Activated T-cell treated with anti-CD3 and anti-CD28 coated beads, Interleukin-2, amount 50 U/mL, for 72 hours (primary cell): ENCODE measurements around the gene TMEM259. TPM values are rescaled to one million over a fixed set of nuclear protein-coding genes. Genes with fewer than 3 reads are reported as not detected.
"Not testable (repeated sequence)": the region's sequence is repeated elsewhere in the genome, so short reads cannot be mapped to it uniquely, and the experiment has no call there.

Source experiments
- ATAC-seq, 2 donors: fragments of 150-1000 bp; cut with Tn5 transposase; replicated peaks in 1 of 2; 2 replicates each; pipeline ENCODE4 v1.10.0; 2021; ENCODE audit warnings: moderate library complexity in 2 of 2, mild to moderate bottlenecking in 1 of 2
- DNase-seq, 2 donors: peaks; one replicate each; pipeline ENCODE4 v3.0.0; 2021 to 2022; ENCODE audit warnings: mixed read lengths in 1 of 2
- H3K27ac Mint-ChIP-seq: one replicate; pipeline ENCODE4 v1.8.0; 2022; ENCODE audit warnings: mild to moderate bottlenecking, moderate library complexity, mixed read lengths
- H3K27me3 Mint-ChIP-seq: one replicate; pipeline ENCODE4 v1.8.0; 2022; ENCODE audit warnings: low read depth, mixed read lengths
- H3K36me3 Mint-ChIP-seq, 2 donors: one replicate each; pipeline ENCODE4 v1.8.0; 2022; ENCODE audit warnings: mixed read lengths in 2 of 2, mild to moderate bottlenecking in 1 of 2; ENCODE audit not compliant: insufficient read depth in 2 of 2
- H3K4me1 Mint-ChIP-seq: one replicate; pipeline ENCODE4 v1.8.0; 2022; ENCODE audit warnings: low read depth, mixed read lengths
- H3K4me3 Mint-ChIP-seq, 2 donors: one replicate each; pipeline ENCODE4 v1.8.0; 2022; ENCODE audit warnings: mild to moderate bottlenecking in 2 of 2, mixed read lengths in 2 of 2, moderate library complexity in 2 of 2
- H3K9me3 Mint-ChIP-seq, 2 donors: one replicate each; pipeline ENCODE4 v1.8.0; 2022; ENCODE audit warnings: mixed read lengths in 2 of 2
- total RNA-seq, 2 donors: library from RNA; stranded (reverse); gene quantifications; one replicate each; pipeline ENCODE4 v1.2.3, GENCODE V29; 2022

Gene TMEM259
- total RNA-seq, 2 donors from 2014 or later, result 125 to 127 TPM

- H3K9me3 Mint-ChIP-seq, H3K27ac Mint-ChIP-seq, H3K27me3 Mint-ChIP-seq, ATAC-seq, H3K36me3 Mint-ChIP-seq: not testable (repeated sequence)
- peak in 1 of 2 donors; percentile 38 for DNase-seq
- Mint-ChIP-seq H3K4me1 (peaks cover 36% of the 10 kb centered on the region), H3K4me3 (peak overlapping the region in 1 of 2 donors; percentile 1)
Observed at GRCh38 chr19:1025080-1025479, 4.2 kb upstream of the TMEM259 start.

GRCh38 chr19:1023883-1024188 is 2.9 kb upstream of the TMEM259 start:
- not testable (repeated sequence) for H3K27me3 Mint-ChIP-seq, ATAC-seq, H3K36me3 Mint-ChIP-seq, H3K27ac Mint-ChIP-seq, H3K9me3 Mint-ChIP-seq, H3K4me3 Mint-ChIP-seq, DNase-seq
- peaks cover 34% of the 10 kb centered on the region for H3K4me1 Mint-ChIP-seq

GRCh38 chr19:1019980-1020867 is 699 bp downstream of the TMEM259 start:
- ATAC-seq (no peak), DNase-seq (no peak)
- H3K4me3 Mint-ChIP-seq, result peak overlapping the region; percentile 93 to 95
- peak overlapping the region; percentile 91 for H3K27ac Mint-ChIP-seq
- H3K9me3 Mint-ChIP-seq, result no peaks in the 10 kb centered on the region
- no peaks in the 10 kb centered on the region for H3K27me3 Mint-ChIP-seq
- H3K36me3 Mint-ChIP-seq, result peaks cover 0 to 10% of the 10 kb centered on the region in 2 donors
- H3K4me1 Mint-ChIP-seq, result peaks cover 45% of the 10 kb centered on the region

GRCh38 chr19:1019616-1019961 is 1.3 kb downstream of the TMEM259 start:
- Mint-ChIP-seq H3K27ac (no peak overlapping the region), H3K9me3 (no peaks in the 10 kb centered on the region), H3K4me3 (peak overlapping the region; percentile 93 to 95), H3K4me1 (peaks cover 42% of the 10 kb centered on the region), H3K27me3 (no peaks in the 10 kb centered on the region), H3K36me3 (peaks cover 0 to 10% of the 10 kb centered on the region in 2 donors)
- ATAC-seq (no peak), DNase-seq (no peak)

- Mint-ChIP-seq H3K4me1 (peaks cover 42% of the 10 kb centered on the region), H3K27me3 (no peaks in the 10 kb centered on the region), H3K4me3 (peak overlapping the region; percentile 93 to 95), H3K27ac (no peak overlapping the region), H3K36me3 (peaks cover 0 to 10% of the 10 kb centered on the region in 2 donors), H3K9me3 (no peaks in the 10 kb centered on the region)
- ATAC-seq (no peak), DNase-seq (no peak)
Observed at GRCh38 chr19:1018932-1019615, 1.8 kb downstream of the TMEM259 start.

GRCh38 chr19:1018393-1018792 is 2.5 kb downstream of the TMEM259 start:
- H3K9me3 Mint-ChIP-seq, result no peaks in the 10 kb centered on the region
- DNase-seq (no peak), ATAC-seq (no peak)
- H3K27ac Mint-ChIP-seq, result no peak overlapping the region
- peaks cover 42% of the 10 kb centered on the region for H3K4me1 Mint-ChIP-seq
- H3K4me3 Mint-ChIP-seq, result peak overlapping the region; percentile 93 to 95
- H3K27me3 Mint-ChIP-seq, result no peaks in the 10 kb centered on the region
- peaks cover 0 to 10% of the 10 kb centered on the region in 2 donors for H3K36me3 Mint-ChIP-seq

- peaks cover 42% of the 10 kb centered on the region for H3K4me1 Mint-ChIP-seq
- H3K9me3 Mint-ChIP-seq, result no peaks in the 10 kb centered on the region
- no peak for ATAC-seq
- peaks cover 0 to 10% of the 10 kb centered on the region in 2 donors for H3K36me3 Mint-ChIP-seq
- H3K27me3 Mint-ChIP-seq, result no peaks in the 10 kb centered on the region
- H3K4me3 Mint-ChIP-seq, result peak overlapping the region; percentile 54 to 93
- H3K27ac Mint-ChIP-seq, result peak overlapping the region; percentile 77
- no peak for DNase-seq
Observed at GRCh38 chr19:1017906-1018305, 3.0 kb downstream of the TMEM259 start.

- no peak for ATAC-seq
- DNase-seq, result no peak
- Mint-ChIP-seq H3K27me3 (no peaks in the 10 kb centered on the region), H3K36me3 (peaks cover 0 to 10% of the 10 kb centered on the region in 2 donors), H3K27ac (peak overlapping the region; percentile 77), H3K4me1 (peaks cover 36% of the 10 kb centered on the region), H3K9me3 (no peaks in the 10 kb centered on the region), H3K4me3 (peak overlapping the region; percentile 54 to 93)
Observed at GRCh38 chr19:1017115-1017905, 3.6 kb downstream of the TMEM259 start.

- H3K4me3 Mint-ChIP-seq, result peak overlapping the region in 1 of 2 donors; percentile 54
- no peaks in the 10 kb centered on the region for H3K27me3 Mint-ChIP-seq
- H3K4me1 Mint-ChIP-seq, result peaks cover 33% of the 10 kb centered on the region
- peak overlapping the region; percentile 70 for H3K27ac Mint-ChIP-seq
- no peaks in the 10 kb centered on the region for H3K9me3 Mint-ChIP-seq
- DNase-seq (no peak), ATAC-seq (no peak)
- H3K36me3 Mint-ChIP-seq, result peaks cover 0 to 10% of the 10 kb centered on the region in 2 donors
Observed at GRCh38 chr19:1016647-1017114, 4.2 kb downstream of the TMEM259 start.

- H3K27me3 Mint-ChIP-seq, result no peaks in the 10 kb centered on the region
- H3K4me1 Mint-ChIP-seq, result peaks cover 27% of the 10 kb centered on the region
- H3K4me3 Mint-ChIP-seq, result no peak overlapping the region
- DNase-seq, result no peak
- ATAC-seq, result no peak
- no peak overlapping the region for H3K27ac Mint-ChIP-seq
- no peaks in the 10 kb centered on the region for H3K9me3 Mint-ChIP-seq
- peaks cover 0 to 5% of the 10 kb centered on the region in 2 donors for H3K36me3 Mint-ChIP-seq
Observed at GRCh38 chr19:1015782-1016646, 4.9 kb downstream of the TMEM259 start.

- H3K9me3 Mint-ChIP-seq, result no peaks in the 10 kb centered on the region
- peaks cover 0 to 3% of the 10 kb centered on the region in 2 donors for H3K36me3 Mint-ChIP-seq
- no peak overlapping the region for H3K4me3 Mint-ChIP-seq
- no peak overlapping the region for H3K27ac Mint-ChIP-seq
- DNase-seq (no peak), ATAC-seq (no peak)
- H3K4me1 Mint-ChIP-seq, result peaks cover 26% of the 10 kb centered on the region
- H3K27me3 Mint-ChIP-seq, result no peaks in the 10 kb centered on the region
Observed at GRCh38 chr19:1015061-1015781, 5.7 kb downstream of the TMEM259 start.
